Spleen (tissue), 7 donors: ENCODE measurements around the gene FHIT.

Experiments used
- CTCF ChIP-seq, 11 experiments: fragments of 200-600 bp in 7 of 11; fragments of 450-650 bp in 4 of 11; sonication (generic) in 4 of 11; IDR thresholded peaks in 8 of 11; conservative IDR thresholded peaks in 3 of 11; 1 replicate in 7 of 11; 2 replicates in 4 of 11; pipeline versions ENCODE4 v1.4.0 to v1.8.0; 2016 to 2021; ENCODE audit warnings: antibody characterized with exemption in 11 of 11, inconsistent platforms in 4 of 11, mild to moderate bottlenecking in 1 of 11
- POLR2A ChIP-seq, 3 donors: fragments of 450-650 bp; IDR thresholded peaks; one replicate each; pipeline ENCODE4 v1.5.1; 2017; ENCODE audit warnings: antibody characterized with exemption in 3 of 3, mild to moderate bottlenecking in 1 of 3
- POLR2AphosphoS5 ChIP-seq, 3 donors: sonication (generic); formaldehyde crosslinking; IDR thresholded peaks; one replicate each; pipeline ENCODE4 v1.5.1; 2017; ENCODE audit warnings: antibody characterized with exemption in 3 of 3
- donor health status: DM: no; HTN: no; CAD: no; lungs with moderate emphysema.
- donor health status: DM: no; HTN: no; CAD: no.
- donor health status: DM: no; HTN: no; CAD: no.

DNA sequence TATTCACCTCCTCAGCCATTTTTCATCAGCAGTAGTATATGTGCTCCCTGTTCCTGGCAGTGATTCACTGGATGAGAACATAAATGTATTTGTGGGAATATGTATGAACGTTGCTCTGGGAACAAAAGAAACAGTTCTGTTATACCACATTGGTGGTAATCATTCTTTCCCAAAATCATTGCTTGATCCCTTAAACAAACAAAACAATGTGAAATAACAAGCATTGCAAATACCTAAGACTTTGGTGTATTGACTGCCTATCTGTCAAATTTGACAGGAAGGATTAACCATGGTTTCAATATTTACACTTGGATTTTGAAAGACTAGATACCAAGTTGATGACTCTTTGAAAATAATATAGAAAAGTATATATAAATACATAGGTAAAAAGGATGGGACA, 284.1 kb downstream of the FHIT start:
- no peak for TF ChIP-seq POLR2A (IDR thresholded peaks at IDR 0.05)
- no peak for TF ChIP-seq CTCF (IDR thresholded peaks at IDR 0.05 in 8 of 11, conservative IDR thresholded peaks at IDR 0.05 in 3 of 11)
- TF ChIP-seq POLR2AphosphoS5 (IDR thresholded peaks at IDR 0.05) = no peak
